SK-N-SH (cell line): Measurements from ENCODE around the gene PXN. TPM values are rescaled to one million over a fixed set of nuclear protein-coding genes. Genes with fewer than 3 reads are reported as not detected.

Source experiments
- CTCF ChIA-PET: fragments of 300-600, 350-600 bp; formaldehyde crosslinking; extraction: SDS; loops from one replicate; lab custom pipeline; 2021; lab: Yijun Ruan, JAX
- POLR2A ChIA-PET: fragments of 350-600 bp; sonication (Branson Sonifier 250); formaldehyde crosslinking; extraction: SDS; loops from one replicate; lab custom pipeline; 2020; ENCODE audit warnings: antibody characterized with exemption, inconsistent platforms; lab: Yijun Ruan, JAX
- DNase-seq: peaks from one replicate; pipeline ENCODE4 v3.0.0; 2012
- H2AFZ ChIP-seq: fragments of 200-600 bp; sonication (generic); 2 replicates; pipeline ENCODE4 v1.8.1; 2016; ENCODE audit warnings: antibody characterized with exemption, mild to moderate bottlenecking, low read depth
- H3F3A ChIP-seq: fragments of 200-600 bp; sonication (generic); replicated peaks from 2 replicates; pipeline ENCODE3; 2016; ENCODE audit warnings: antibody characterized with exemption, mild to moderate bottlenecking; ENCODE audit not compliant: insufficient read depth
- H3K27ac ChIP-seq, 2 experiments: fragments of 200-500 bp in 1 of 2; fragments of 200-600 bp in 1 of 2; sonication (Bioruptor generic) in 1 of 2; sonication (generic), shearing (Covaris generic) in 1 of 2; 2 replicates each; pipeline versions ENCODE4 v1.5.1 to v1.6.1; 2014 to 2016; ENCODE audit warnings: low read depth in 2 of 2, inconsistent platforms in 1 of 2, low read length in 1 of 2, mild to moderate bottlenecking in 1 of 2, mixed read lengths in 1 of 2
- H3K27me3 ChIP-seq: fragments of 200-600 bp; sonication (generic), shearing (Covaris generic); 2 replicates; pipeline ENCODE4 v1.6.1; 2016; ENCODE audit warnings: mixed run types; ENCODE audit not compliant: insufficient read depth
- H3K36me3 ChIP-seq, 2 experiments: fragments of 200-500 bp in 1 of 2; fragments of 200-600 bp in 1 of 2; sonication (Bioruptor generic) in 1 of 2; sonication (generic) in 1 of 2; replicated peaks in 1 of 2; 2 replicates each; pipeline versions ENCODE3 to v1.5.1; 2014 to 2016; ENCODE audit warnings: low read length in 1 of 2, mild to moderate bottlenecking in 1 of 2; ENCODE audit not compliant: insufficient read depth in 2 of 2, control insufficient read depth in 1 of 2
- H3K4me1 ChIP-seq, 2 experiments: fragments of 200-500 bp in 1 of 2; fragments of 200-600 bp in 1 of 2; sonication (Bioruptor generic) in 1 of 2; sonication (generic), shearing (Covaris generic) in 1 of 2; 2 replicates each; pipeline versions ENCODE4 v1.5.1 to v1.6.1; 2014 to 2016; ENCODE audit warnings: low read depth in 1 of 2, low read length in 1 of 2, mixed run types in 1 of 2; ENCODE audit not compliant: insufficient read depth in 2 of 2, control insufficient read depth in 1 of 2
- H3K4me2 ChIP-seq: fragments of 200-600 bp; sonication (generic), shearing (Covaris generic); 2 replicates; pipeline ENCODE4 v1.6.1; 2017; ENCODE audit warnings: mixed run types
- H3K4me3 ChIP-seq, 2 experiments: fragments of 200-500 bp in 1 of 2; fragments of 200-600 bp in 1 of 2; sonication (Bioruptor generic) in 1 of 2; sonication (generic), shearing (Covaris generic) in 1 of 2; 2 replicates each; pipeline versions ENCODE4 v1.5.1 to v1.8.1; 2014 to 2016; ENCODE audit warnings: low read depth in 2 of 2, inconsistent platforms in 1 of 2, low read length in 1 of 2, mild to moderate bottlenecking in 1 of 2, mixed read lengths in 1 of 2, moderate library complexity in 1 of 2
- H3K79me2 ChIP-seq: fragments of 200-600 bp; sonication (generic); 2 replicates; pipeline ENCODE4 v1.8.1; 2017; ENCODE audit warnings: mild to moderate bottlenecking; ENCODE audit not compliant: insufficient read depth
- H3K9ac ChIP-seq: fragments of 200-600 bp; sonication (generic); 2 replicates; pipeline ENCODE4 v1.6.1; 2017; ENCODE audit warnings: mixed run types
- H3K9me2 ChIP-seq: fragments of 200-600 bp; sonication (generic); 2 replicates; pipeline ENCODE4 v1.6.1; 2017; ENCODE audit warnings: mixed run types
- H3K9me3 ChIP-seq: fragments of 200-600 bp; sonication (generic); 2 replicates; pipeline ENCODE4 v1.6.1; 2017; ENCODE audit warnings: mixed run types, mild to moderate bottlenecking, moderate library complexity
- H4K20me1 ChIP-seq: fragments of 200-600 bp; sonication (generic); 2 replicates; pipeline ENCODE4 v1.6.1; 2017; ENCODE audit warnings: mild to moderate bottlenecking, mixed run types; ENCODE audit not compliant: insufficient read depth
- CHD2 ChIP-seq: fragments of 150-350 bp; IDR thresholded peaks from 2 replicates; pipeline ENCODE4 v1.6.1; 2018; ENCODE audit warnings: low read length; ENCODE audit not compliant: partially characterized antibody
- FOSL2 ChIP-seq: IDR thresholded peaks from 2 replicates; pipeline ENCODE4 v1.4.0; 2012; ENCODE audit warnings: low read depth, mild to moderate bottlenecking, moderate library complexity, borderline replicate concordance
- FOXJ3 ChIP-seq: sonication (generic); formaldehyde crosslinking; IDR thresholded peaks from 2 replicates; pipeline ENCODE4 v1.5.1; 2020; ENCODE audit warnings: mild to moderate bottlenecking, missing genetic modification reagents
- FOXM1 ChIP-seq: IDR thresholded peaks from 2 replicates; pipeline ENCODE4 v1.4.0; 2012; ENCODE audit warnings: low read depth, mild to moderate bottlenecking
- GABPA ChIP-seq: IDR thresholded peaks from 2 replicates; pipeline ENCODE4 v1.4.0; 2012; ENCODE audit warnings: low read depth, mild to moderate bottlenecking
- MAX ChIP-seq: IDR thresholded peaks from 2 replicates; pipeline ENCODE4 v1.4.0; 2012; ENCODE audit warnings: low read depth
- POLR2AphosphoS5 ChIP-seq: IDR thresholded peaks from 2 replicates; pipeline ENCODE4 v1.6.1; 2012; ENCODE audit warnings: low read depth, low read length
- RCOR1 ChIP-seq: fragments of 150-350 bp; IDR thresholded peaks from 2 replicates; pipeline ENCODE4 v1.6.1; 2017; ENCODE audit warnings: antibody characterized with exemption, low read length
- REST ChIP-seq: IDR thresholded peaks from 2 replicates; pipeline ENCODE4 v1.6.1; 2012; ENCODE audit warnings: mild to moderate bottlenecking, low read depth, low read length, moderate library complexity
- RXRA ChIP-seq: IDR thresholded peaks from 2 replicates; pipeline ENCODE4 v1.4.0; 2012; ENCODE audit warnings: low read depth, mild to moderate bottlenecking, borderline replicate concordance
- SMC3 ChIP-seq: IDR thresholded peaks from 2 replicates; pipeline ENCODE4 v1.6.1; 2012; ENCODE audit warnings: low read depth, low read length, improper control_type of control experiment
- TAF1 ChIP-seq: IDR thresholded peaks from 2 replicates; pipeline ENCODE4 v1.6.1; 2012; ENCODE audit warnings: low read depth, mild to moderate bottlenecking, low read length, moderate library complexity, borderline replicate concordance
- TEAD4 ChIP-seq: IDR thresholded peaks from 2 replicates; pipeline ENCODE4 v1.4.0; 2012; ENCODE audit warnings: mild to moderate bottlenecking, borderline replicate concordance; ENCODE audit not compliant: insufficient read depth
- USF1 ChIP-seq: IDR thresholded peaks from 2 replicates; pipeline ENCODE4 v1.4.0; 2012; ENCODE audit warnings: low read depth, borderline replicate concordance
- USF2 ChIP-seq: fragments of 150-350 bp; IDR thresholded peaks from 2 replicates; pipeline ENCODE4 v1.6.1; 2017; ENCODE audit warnings: antibody characterized with exemption, low read length, low read depth, borderline replicate concordance
- YY1 ChIP-seq: IDR thresholded peaks from 2 replicates; pipeline ENCODE4 v1.4.0; 2012; ENCODE audit warnings: low read depth, mild to moderate bottlenecking
- whole genome bisulfite sequencing: methylation state at CpG from one replicate; pipeline ENCODE4 v1.1.6; 2017; ENCODE audit warnings: low lambda C conversion rate; 5-methylcytosine and 5-hydroxymethylcytosine counted together
- polyA plus RNA-seq, 3 experiments: library from polyadenylated mRNA; depleted of rRNA; stranded (reverse); fragments of >200 nt; gene quantifications; 2 replicates each; pipeline ENCODE4 v1.2.3, GENCODE V29; 2012

The PXN gene
- polyA plus RNA-seq, 1 of the 3 experiments (the other 2 are of a cell fraction), result 89.0 TPM

GRCh38 chr12:120206228-120206627 lies 59.3 kb downstream of the PXN start:
- no peak for DNase-seq
- no peaks in the 10 kb centered on the region for H4K20me1 ChIP-seq

GRCh38 chr12:120204171-120204570 lies 61.4 kb downstream of the PXN start:
- Histone ChIP-seq H3K4me1 (peaks cover 5 to 9% of the 10 kb centered on the region in 2 experiments; a peak in 3 of 4 replicates), H3K79me2 (peaks cover 29% of the 10 kb centered on the region), H3F3A (peaks cover 46% of the 10 kb centered on the region), H3K27me3 (no peaks in the 10 kb centered on the region), H3K9me2 (no peaks in the 10 kb centered on the region), H3K9ac (no peak overlapping the region), H4K20me1 (peaks cover 16% of the 10 kb centered on the region), H3K9me3 (no peaks in the 10 kb centered on the region), H3K4me3 (no peak overlapping the region), H3K36me3 (peaks cover 14 to 15% of the 10 kb centered on the region in 2 experiments), H3K27ac (no peak overlapping the region), H3K4me2 (no peak overlapping the region), H2AFZ (no peak overlapping the region)
- over 99% methylated on average over 7 of the region's 7 CpGs for WGBS
- CTCF ChIA-PET, result interaction anchor here (5.6 to 14.6 kb wide), 2 partner anchors 22 to 61 kb away, joined by 33 to 116 read pairs; partner anchors contain the start of gene PXN
- DNase-seq, result no peak
- TF ChIP-seq RCOR1 (no peak), SMC3 (no peak), FOSL2 (no peak), USF2 (no peak), FOXM1 (no peak), MAX (no peak), YY1 (no peak), TAF1 (no peak), POLR2AphosphoS5 (no peak), TEAD4 (no peak)
- POLR2A ChIA-PET, result interaction anchor here (1.4 kb wide), 1 partner anchor 87 kb away, joined by 3 read pairs; no protein-coding TSS in a partner anchor

More at GRCh38 chr12:120206228-120206627, 59.3 kb downstream of the PXN start:
- Histone ChIP-seq H3K9ac (no peak overlapping the region), H3K36me3 (peaks cover 15 to 19% of the 10 kb centered on the region in 2 experiments), H3K4me3 (no peak overlapping the region), H3K27me3 (no peaks in the 10 kb centered on the region), H3K9me3 (no peaks in the 10 kb centered on the region), H3K27ac (no peak overlapping the region), H3K4me1 (no peaks in the 10 kb centered on the region), H3K79me2 (peaks cover 11% of the 10 kb centered on the region; the same call in 1 of the 2 replicates), H2AFZ (no peak overlapping the region), H3K9me2 (no peaks in the 10 kb centered on the region)
- POLR2A ChIA-PET, result interaction anchor here (0.6 to 1.2 kb wide), 2 partner anchors 41 to 85 kb away, joined by 3 to 4 read pairs; partner anchors contain the start of gene RNU4-2
- 93% methylated on average over 9 of the region's 10 CpGs for WGBS
- CTCF ChIA-PET, result interaction anchor here (1.3 to 14.6 kb wide), 2 partner anchors 20 to 59 kb away, joined by 3 to 116 read pairs; partner anchors contain the start of gene PXN
- TF ChIP-seq FOSL2, result no peak
- no peak for TF ChIP-seq USF1
- no peak for TF ChIP-seq REST
- TF ChIP-seq TAF1, result no peak
- no peak for TF ChIP-seq CHD2
- no peak for TF ChIP-seq FOXJ3 (CRISPR knock-in tag)
- no peak for TF ChIP-seq GABPA
- TF ChIP-seq RXRA, result no peak
- TF ChIP-seq, all 33 proteins: peak for 0
- H3K4me2 ChIP-seq, result no peak overlapping the region
- H3F3A ChIP-seq, result peaks cover 48% of the 10 kb centered on the region
